ENCODE data around the gene UBXN6. TPM values are rescaled to one million over a fixed set of nuclear protein-coding genes. Genes with fewer than 3 reads are reported as not detected.

UBXN6 gene
- total RNA-seq, 1 experiment from 2014 or later: 34.1 TPM

DNA sequence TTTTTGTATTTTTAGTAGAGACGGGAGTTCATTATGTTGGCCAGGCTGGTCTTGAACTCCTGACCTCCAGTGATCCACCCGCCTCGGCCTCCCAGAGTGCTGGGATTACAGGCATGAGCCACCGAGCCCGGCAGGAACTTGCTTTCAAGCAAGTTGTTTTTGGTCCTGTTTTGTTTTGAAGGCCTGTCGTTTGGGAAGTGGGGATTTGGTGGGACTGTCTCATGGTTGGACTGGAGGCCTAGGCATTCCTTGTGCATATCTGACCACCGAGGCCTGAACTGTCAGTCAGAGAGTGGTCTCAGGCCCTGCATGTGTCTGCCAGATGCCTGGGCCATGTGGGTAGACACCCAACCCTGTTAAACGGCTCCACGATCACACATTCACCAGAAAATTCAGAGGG is 26.3 kb downstream of the UBXN6 start:
- Histone ChIP-seq H3K79me2 (ENCODE audit: insufficient read depth, low read length) (no peaks in the 10 kb centered on the region; the same call in 1 of the 2 replicates), H3K23me2 (ENCODE audit: insufficient read length, low read depth, low read length, poor library complexity, severe bottlenecking) (no peaks in the 10 kb centered on the region), H3T11ph (ENCODE audit: low read length) (no peak overlapping the region), H3K9me3 (ENCODE audit: control insufficient read depth, low read depth, low read length) (no peaks in the 10 kb centered on the region), H2AFZ (ENCODE audit: low read length) (no peak overlapping the region), H3K79me1 (ENCODE audit: insufficient read depth, low read depth, low read length, poor library complexity, severe bottlenecking) (no peaks in the 10 kb centered on the region), H2BK20ac (ENCODE audit: low read depth, low read length, poor library complexity, severe bottlenecking) (no peak overlapping the region), H4K8ac (replicated peaks; ENCODE audit: insufficient read length, low read depth, low read length) (no peak overlapping the region), H3K14ac (ENCODE audit: insufficient read depth, low read length) (no peak overlapping the region), H3K4me1 (ENCODE audit: insufficient read depth, low read length) (no peaks in the 10 kb centered on the region), H3K27ac (ENCODE audit: insufficient read length, low read depth, low read length) (no peak overlapping the region), H3K18ac (ENCODE audit: insufficient read length, low read depth, low read length) (no peak overlapping the region), H3K4ac (ENCODE audit: low read depth, low read length) (no peak overlapping the region), H2BK12ac (ENCODE audit: insufficient read length, low read depth, low read length) (no peak overlapping the region), H3K27me3 (ENCODE audit: insufficient read depth, low read length) (no peaks in the 10 kb centered on the region), H2BK120ac (ENCODE audit: low read depth, low read length, poor library complexity, severe bottlenecking) (no peak overlapping the region), H2BK15ac (ENCODE audit: low read depth, low read length) (no peak overlapping the region), H4K91ac (ENCODE audit: insufficient read length, low read depth, low read length) (no peak overlapping the region), H2BK5ac (ENCODE audit: insufficient read length, low read length) (no peak overlapping the region), H4K5ac (ENCODE audit: insufficient read length, low read depth, low read length) (no peak overlapping the region), H4K20me1 (ENCODE audit: control insufficient read depth, insufficient read depth, insufficient read length) (no peaks in the 10 kb centered on the region), H3K23ac (ENCODE audit: insufficient read length, low read depth, low read length) (no peak overlapping the region), H3K4me2 (ENCODE audit: insufficient read depth, insufficient read length, low read length) (no peak overlapping the region), H3K56ac (ENCODE audit: insufficient read length, low read depth, low read length) (no peak overlapping the region), H2AK5ac (ENCODE audit: insufficient read length, low read length) (no peak overlapping the region), H3K9ac (ENCODE audit: extremely low read depth, insufficient read length, low read length) (no peak overlapping the region)
- Mint-ChIP-seq H3K4me1 (no peaks in the 10 kb centered on the region), H3K9me3 (no peaks in the 10 kb centered on the region), H3K36me3 (ENCODE audit: insufficient read depth in 1 of 3, low read depth in 3 of 3) (peaks cover 70 to 91% (median 81%) of the 10 kb centered on the region in 3 experiments), H3K27ac (peak overlapping the region in 1 of 3 experiments; percentile 62; a peak in 2 of 7 replicates), H3K4me3 (no peak overlapping the region), H3K27me3 (ENCODE audit: low read depth) (no peaks in the 10 kb centered on the region)
- WGBS (ENCODE audit: extremely low coverage, insufficient read length, low lambda C conversion rate): no CpG with 5 or more reads among the region's 9 CpGs
- no peak for DNase-seq
- TF ChIP-seq, protein P1, sequence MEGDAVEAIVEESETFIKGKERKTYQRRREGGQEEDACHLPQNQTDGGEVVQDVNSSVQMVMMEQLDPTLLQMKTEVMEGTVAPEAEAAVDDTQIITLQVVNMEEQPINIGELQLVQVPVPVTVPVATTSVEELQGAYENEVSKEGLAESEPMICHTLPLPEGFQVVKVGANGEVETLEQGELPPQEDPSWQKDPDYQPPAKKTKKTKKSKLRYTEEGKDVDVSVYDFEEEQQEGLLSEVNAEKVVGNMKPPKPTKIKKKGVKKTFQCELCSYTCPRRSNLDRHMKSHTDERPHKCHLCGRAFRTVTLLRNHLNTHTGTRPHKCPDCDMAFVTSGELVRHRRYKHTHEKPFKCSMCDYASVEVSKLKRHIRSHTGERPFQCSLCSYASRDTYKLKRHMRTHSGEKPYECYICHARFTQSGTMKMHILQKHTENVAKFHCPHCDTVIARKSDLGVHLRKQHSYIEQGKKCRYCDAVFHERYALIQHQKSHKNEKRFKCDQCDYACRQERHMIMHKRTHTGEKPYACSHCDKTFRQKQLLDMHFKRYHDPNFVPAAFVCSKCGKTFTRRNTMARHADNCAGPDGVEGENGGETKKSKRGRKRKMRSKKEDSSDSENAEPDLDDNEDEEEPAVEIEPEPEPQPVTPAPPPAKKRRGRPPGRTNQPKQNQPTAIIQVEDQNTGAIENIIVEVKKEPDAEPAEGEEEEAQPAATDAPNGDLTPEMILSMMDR (conservative IDR thresholded peaks at IDR 0.05): no peak

Measured in H9 (cell line).